A172 (cell line): ENCODE results near the gene GMCL1. TPM values are rescaled to one million over a fixed set of nuclear protein-coding genes. Genes with fewer than 3 reads are reported as not detected.
"Not testable (repeated sequence)": the region's sequence is repeated elsewhere in the genome, so short reads cannot be mapped to it uniquely, and the experiment has no call there.

Experiments used
- DNase-seq: peaks from one replicate; pipeline ENCODE4 v3.0.0-alpha.2; 2015; ENCODE audit warnings: low spot score
- total RNA-seq: library from RNA; depleted of rRNA; stranded (reverse); fragments of >200 nt; shearing (Covaris generic); gene quantifications from 2 replicates; pipeline ENCODE4 v1.2.3, GENCODE V29; 2014

Gene GMCL1
- total RNA-seq, 1 experiment from 2014 or later: 20.0 TPM

- no peak for DNase-seq
These were observed 21.5 kb upstream of the GMCL1 start for GRCh38 chr2:69807821-69808540.

GRCh38 chr2:69810550-69810949, 18.9 kb upstream of the GMCL1 start:
- DNase-seq: no peak

- no peak for DNase-seq
These were observed 18.4 kb upstream of the GMCL1 start for GRCh38 chr2:69811018-69811417.

GRCh38 chr2:69811591-69811990, 17.9 kb upstream of the GMCL1 start:
- no peak for DNase-seq

GRCh38 chr2:69815717-69816116, 13.7 kb upstream of the GMCL1 start:
- DNase-seq: peak; percentile 29

- peak; percentile 83 for DNase-seq
These were observed 12.4 kb upstream of the GMCL1 start for GRCh38 chr2:69816923-69817542.

- DNase-seq: no peak
These were observed 11.5 kb upstream of the GMCL1 start for GRCh38 chr2:69817729-69818501.

GRCh38 chr2:69827796-69828540, 1.5 kb upstream of the GMCL1 start:
- no peak for DNase-seq

GRCh38 chr2:69828938-69829255, 563 bp upstream of the GMCL1 start:
- DNase-seq: no peak

- peak; percentile 37 for DNase-seq
These were observed 815 bp downstream of the GMCL1 start for GRCh38 chr2:69830045-69830905.

- not testable (repeated sequence) for DNase-seq
These were observed 1.4 kb downstream of the GMCL1 start for GRCh38 chr2:69830906-69831241.

GRCh38 chr2:69831354-69831905, 2.0 kb downstream of the GMCL1 start:
- no peak for DNase-seq

GRCh38 chr2:69833752-69834151, 4.3 kb downstream of the GMCL1 start:
- DNase-seq: no peak

- no peak for DNase-seq
These were observed 6.2 kb downstream of the GMCL1 start for GRCh38 chr2:69835666-69836065.

- DNase-seq: no peak
These were observed 6.9 kb downstream of the GMCL1 start for GRCh38 chr2:69836316-69836715.

GRCh38 chr2:69837533-69837932, 8.1 kb downstream of the GMCL1 start:
- DNase-seq: no peak

- DNase-seq: no peak
These were observed 14.5 kb downstream of the GMCL1 start for GRCh38 chr2:69843993-69844392.

GRCh38 chr2:69844560-69844959, 15.1 kb downstream of the GMCL1 start:
- DNase-seq: no peak

GRCh38 chr2:69846182-69847067, 17.0 kb downstream of the GMCL1 start:
- DNase-seq: no peak
